ENCODE results near the gene ZNF518A. TPM values are rescaled to one million over a fixed set of nuclear protein-coding genes. Genes with fewer than 3 reads are reported as not detected.

Gene ZNF518A
- total RNA-seq, 1 experiment from 2014 or later, result 36.7 TPM

- Histone ChIP-seq H3K9me2 (ENCODE audit: insufficient read depth) (no peaks in the 10 kb centered on the region), H3K4me3 (replicated peaks in 1 of 2; ENCODE audit: low read depth in 1 of 2, low read length in 2 of 2) (peak overlapping the region; percentile 50 to 65), H2AFZ (ENCODE audit: low read depth, low read length, poor library complexity, severe bottlenecking) (no peak overlapping the region), H3K27ac (ENCODE audit: low read depth, low read length) (peak overlapping the region; percentile 77; the same call in 1 of the 2 replicates), H3K36me3 (ENCODE audit: control insufficient read depth in 1 of 2, insufficient read depth in 2 of 2, low read length in 2 of 2) (no peaks in the 10 kb centered on the region), H3K79me2 (ENCODE audit: insufficient read depth, low read length) (no peaks in the 10 kb centered on the region), H3K4me1 (ENCODE audit: control insufficient read depth in 1 of 2, insufficient read depth in 2 of 2, low read length in 2 of 2) (peaks cover 42 to 57% of the 10 kb centered on the region in 2 experiments), H4K20me1 (ENCODE audit: insufficient read depth) (no peaks in the 10 kb centered on the region), H3K27me3 (ENCODE audit: insufficient read depth, low read length) (no peaks in the 10 kb centered on the region), H3K4me2 (ENCODE audit: low read length) (peak overlapping the region; percentile 83), H3K9ac (ENCODE audit: low read length) (peak overlapping the region; percentile 57), H3K9me3 (ENCODE audit: control insufficient read depth in 1 of 2, insufficient read depth in 1 of 2, low read depth in 1 of 2, low read length in 2 of 2) (no peaks in the 10 kb centered on the region)
- DNase-seq (ENCODE audit: low read depth, low spot score) (no peak), ATAC-seq (no peak)
- ChIA-PET RAD21 (ENCODE audit: low non-redundant PET in 1 of 2, low total read pairs in 2 of 2, uncharacterized antibody in 2 of 2, unreplicated experiment in 2 of 2) (no interaction called here), CTCF (interaction anchor here (1.0 to 1.6 kb wide), 3 partner anchors 78 to 209 kb away, joined by 3 to 4 read pairs (median 3); no protein-coding TSS in a partner anchor), POLR2A (no interaction called here)
- intact Hi-C loops (cut with micrococcal nuclease), result loop anchor here (10.0 kb wide), 1 partner anchor 220 kb away; the partner anchor contains the start of gene CC2D2B
- BruUV-seq (replicated peaks), result TSS peak; percentile 8
- TF ChIP-seq ZFX (IDR thresholded peaks at IDR 0.05) (no peak), REST (IDR thresholded peaks at IDR 0.05; ENCODE audit: low read depth) (no peak), ELF1 (IDR thresholded peaks at IDR 0.05; ENCODE audit: borderline replicate concordance, low read depth) (no peak), ZNF274 (IDR thresholded peaks at IDR 0.05; ENCODE audit: low read depth, low read length) (no peak), POLR2AphosphoS5 (IDR thresholded peaks at IDR 0.05; ENCODE audit: low read depth, low read length) (no peak), POLR2A (IDR thresholded peaks at IDR 0.05; ENCODE audit: borderline replicate concordance, extremely low read depth, insufficient read depth, insufficient read length) (no peak), CEBPB (IDR thresholded peaks at IDR 0.05; ENCODE audit: low read depth) (no peak), SP1 (IDR thresholded peaks at IDR 0.05; ENCODE audit: low read depth) (no peak), ZBTB33 (IDR thresholded peaks at IDR 0.05; ENCODE audit: extremely low read depth, insufficient replicate concordance, low read length) (no peak), ATF3 (IDR thresholded peaks at IDR 0.05) (no peak)
These were observed 5.0 kb upstream of the ZNF518A start for GRCh38 chr10:96125142-96125515.

All from HCT116 (cell line).